Ascending aorta (tissue), 2 donors: ENCODE results near the gene PLEKHG5. TPM values are rescaled to one million over a fixed set of nuclear protein-coding genes. Genes with fewer than 3 reads are reported as not detected.

Experiments used
- DNase-seq, 2 donors: peaks; one replicate each; pipeline ENCODE4 v3.0.0-alpha.2; 2019; ENCODE audit warnings: low spot score in 2 of 2
- H3K27ac ChIP-seq, 2 donors: fragments of 200-600 bp; sonication (generic); one replicate each; pipeline ENCODE4 v1.5.1; 2016 to 2017; ENCODE audit warnings: mild to moderate bottlenecking in 1 of 2
- H3K27me3 ChIP-seq: fragments of 200-600 bp; sonication (generic); one replicate; pipeline ENCODE4 v1.5.1; 2017
- H3K36me3 ChIP-seq, 2 donors: fragments of 200-600 bp; sonication (generic); one replicate each; pipeline ENCODE4 v1.5.1; 2016
- H3K4me1 ChIP-seq, 2 donors: fragments of 200-600 bp; sonication (generic); one replicate each; pipeline ENCODE4 v1.5.1; 2016 to 2017; ENCODE audit warnings: mild to moderate bottlenecking in 1 of 2
- H3K4me3 ChIP-seq, 2 donors: fragments of 200-600 bp; sonication (generic); one replicate each; pipeline ENCODE4 v1.5.1; 2016 to 2017; ENCODE audit warnings: mild to moderate bottlenecking in 1 of 2
- H3K9me3 ChIP-seq, 2 donors: fragments of 200-600 bp; sonication (generic); one replicate each; pipeline ENCODE4 v1.5.1; 2016
- intact Hi-C: fragments of 100-400 bp; cut with DNase I; formaldehyde crosslinking; loops from one replicate; pipeline ENCODE4 v1.15.1; 2023
- total RNA-seq: library from RNA; depleted of rRNA; stranded (reverse); fragments of >200 nt; gene quantifications from one replicate; pipeline ENCODE4 v1.1.0, GENCODE V29; 2016
- TF ChIP-seq, protein P1 (sequence below), 3 experiments: fragments of 200-600 bp in 2 of 3; fragments of 450-650 bp in 1 of 3; sonication (generic) in 2 of 3; IDR thresholded peaks; one replicate each; pipeline ENCODE4 v1.5.1; 2016 to 2019; ENCODE audit warnings: antibody characterized with exemption in 3 of 3, mild to moderate bottlenecking in 1 of 3, moderate library complexity in 1 of 3

The PLEKHG5 gene
- total RNA-seq, 1 donor from 2014 or later: 11.4 TPM

DNA sequence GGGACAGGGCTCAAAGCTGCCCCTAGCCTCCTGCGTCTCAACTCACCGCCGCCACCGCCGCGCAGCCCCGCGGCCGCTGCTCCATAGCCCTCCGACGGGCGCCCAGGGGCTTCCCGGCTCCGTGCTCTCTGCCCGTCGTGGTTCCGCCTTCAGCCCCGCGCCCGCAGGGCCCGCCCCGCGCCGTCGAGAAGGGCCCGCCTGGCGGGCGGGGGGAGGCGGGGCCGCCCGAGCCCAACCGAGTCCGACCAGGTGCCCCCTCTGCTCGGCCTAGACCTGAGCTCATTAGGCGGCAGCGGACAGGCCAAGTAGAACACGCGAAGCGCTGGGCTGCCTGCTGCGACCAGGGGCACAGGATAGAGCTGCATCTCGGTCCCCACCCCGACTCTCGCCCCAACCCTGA is 25.4 kb downstream of the PLEKHG5 start, which contains the start of gene TNFRSF25:
Gene TNFRSF25, minus strand, starts transcription at position 151 of the 400 bp plus-strand sequence. Its CDS starts 66 bp downstream, at position 85.
- intact Hi-C loops: no loop called here
- Histone ChIP-seq H3K9me3 (no peaks in the 10 kb centered on the region), H3K4me1 (no peaks in the 10 kb centered on the region), H3K27me3 (no peaks in the 10 kb centered on the region), H3K4me3 (peak within 1 kb of the TSS in 1 of 2 donors; percentile 32), H3K27ac (no peak within 1 kb of the TSS), H3K36me3 (peaks cover 16 to 55% of the 10 kb centered on the region in 2 donors)
- TF ChIP-seq, protein P1, sequence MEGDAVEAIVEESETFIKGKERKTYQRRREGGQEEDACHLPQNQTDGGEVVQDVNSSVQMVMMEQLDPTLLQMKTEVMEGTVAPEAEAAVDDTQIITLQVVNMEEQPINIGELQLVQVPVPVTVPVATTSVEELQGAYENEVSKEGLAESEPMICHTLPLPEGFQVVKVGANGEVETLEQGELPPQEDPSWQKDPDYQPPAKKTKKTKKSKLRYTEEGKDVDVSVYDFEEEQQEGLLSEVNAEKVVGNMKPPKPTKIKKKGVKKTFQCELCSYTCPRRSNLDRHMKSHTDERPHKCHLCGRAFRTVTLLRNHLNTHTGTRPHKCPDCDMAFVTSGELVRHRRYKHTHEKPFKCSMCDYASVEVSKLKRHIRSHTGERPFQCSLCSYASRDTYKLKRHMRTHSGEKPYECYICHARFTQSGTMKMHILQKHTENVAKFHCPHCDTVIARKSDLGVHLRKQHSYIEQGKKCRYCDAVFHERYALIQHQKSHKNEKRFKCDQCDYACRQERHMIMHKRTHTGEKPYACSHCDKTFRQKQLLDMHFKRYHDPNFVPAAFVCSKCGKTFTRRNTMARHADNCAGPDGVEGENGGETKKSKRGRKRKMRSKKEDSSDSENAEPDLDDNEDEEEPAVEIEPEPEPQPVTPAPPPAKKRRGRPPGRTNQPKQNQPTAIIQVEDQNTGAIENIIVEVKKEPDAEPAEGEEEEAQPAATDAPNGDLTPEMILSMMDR (IDR thresholded peaks at IDR 0.05): no peak
- DNase-seq: no peak

DNA sequence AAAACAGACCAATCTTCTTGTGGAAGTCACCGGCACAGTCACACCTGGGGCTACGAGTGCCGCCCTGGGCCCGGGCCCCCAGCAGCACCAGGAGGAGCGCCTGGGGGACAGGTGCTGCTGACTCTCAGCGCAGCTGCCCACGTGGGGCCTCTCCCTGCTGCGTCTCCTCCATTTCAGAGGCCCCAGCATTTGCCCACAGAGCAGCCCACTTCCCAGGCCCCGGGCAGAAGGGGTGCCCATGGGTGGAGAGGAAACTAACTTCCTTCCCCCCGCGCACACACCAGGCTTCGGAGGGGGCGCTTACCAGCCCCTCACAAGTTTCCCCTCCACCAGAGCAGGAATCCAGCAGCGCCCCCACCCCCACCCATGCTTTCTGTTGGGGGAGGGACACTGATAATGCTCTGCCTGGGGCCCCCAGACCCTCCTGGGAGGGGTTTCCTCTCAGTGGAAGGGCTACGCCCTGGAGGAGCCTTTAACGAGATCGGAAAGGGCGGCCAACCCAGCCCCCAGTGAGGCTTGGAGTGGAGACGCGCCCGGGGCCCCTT is 25.9 kb downstream of the PLEKHG5 start:
- no peak for DNase-seq
- Histone ChIP-seq H3K36me3 (peaks cover 11 to 50% of the 10 kb centered on the region in 2 donors), H3K4me1 (no peaks in the 10 kb centered on the region), H3K27ac (no peak overlapping the region), H3K4me3 (peak overlapping the region in 1 of 2 donors; percentile 32), H3K9me3 (no peaks in the 10 kb centered on the region), H3K27me3 (no peaks in the 10 kb centered on the region)
- TF ChIP-seq, protein P1 (IDR thresholded peaks at IDR 0.05): no peak
- intact Hi-C loops: no loop called here

DNA sequence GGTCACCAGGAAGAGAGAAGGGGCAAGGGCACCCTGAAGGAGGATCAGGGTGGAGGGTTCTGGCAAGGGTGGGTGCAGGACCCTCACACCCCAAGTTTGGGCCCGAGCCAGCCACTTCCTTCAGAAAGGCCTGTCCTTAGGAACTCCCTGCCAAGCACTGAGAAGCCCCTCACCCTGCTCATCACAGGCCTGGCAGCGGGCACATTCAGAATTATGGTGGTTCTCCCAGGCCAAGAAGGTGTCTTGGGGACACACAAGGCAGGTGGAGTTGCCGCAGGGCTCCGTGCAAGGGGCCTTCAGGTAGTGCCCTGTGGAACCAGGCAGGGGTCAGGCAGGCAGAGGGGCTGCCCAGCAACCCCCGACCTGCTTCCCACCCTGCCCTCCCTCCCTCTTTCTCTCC is 26.6 kb downstream of the PLEKHG5 start:
- no peak for DNase-seq
- intact Hi-C loops: no loop called here
- Histone ChIP-seq H3K9me3 (no peaks in the 10 kb centered on the region), H3K27ac (no peak overlapping the region), H3K4me3 (no peak overlapping the region), H3K4me1 (no peaks in the 10 kb centered on the region), H3K27me3 (no peaks in the 10 kb centered on the region), H3K36me3 (peaks cover 4 to 44% of the 10 kb centered on the region in 2 donors)
- TF ChIP-seq, protein P1 (IDR thresholded peaks at IDR 0.05): no peak

DNA sequence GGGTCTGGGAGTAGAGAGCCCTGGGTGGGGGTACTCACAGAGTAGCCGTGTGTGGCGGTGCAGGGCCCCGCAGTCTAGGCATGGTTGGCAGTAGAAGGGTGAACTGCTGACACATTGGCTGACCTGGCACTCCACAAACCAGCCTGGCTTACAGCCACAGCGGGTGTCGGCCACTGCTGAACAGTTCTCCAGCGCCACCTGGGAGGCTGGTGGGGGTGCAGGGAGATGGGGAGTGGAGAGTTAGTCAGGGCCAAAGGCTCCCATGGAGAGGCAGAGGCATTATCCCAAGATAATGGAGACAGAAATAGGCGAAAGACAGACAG is 27.0 kb downstream of the PLEKHG5 start:
- intact Hi-C loops: no loop called here
- no peak for DNase-seq
- H3K27ac ChIP-seq: no peak overlapping the region
- no peaks in the 10 kb centered on the region for H3K9me3 ChIP-seq
- H3K4me3 ChIP-seq: no peak overlapping the region
- H3K27me3 ChIP-seq: no peaks in the 10 kb centered on the region
- TF ChIP-seq, protein P1 (IDR thresholded peaks at IDR 0.05): no peak
- peaks cover 3 to 39% of the 10 kb centered on the region in 2 donors for H3K36me3 ChIP-seq
- H3K4me1 ChIP-seq: no peaks in the 10 kb centered on the region

DNA sequence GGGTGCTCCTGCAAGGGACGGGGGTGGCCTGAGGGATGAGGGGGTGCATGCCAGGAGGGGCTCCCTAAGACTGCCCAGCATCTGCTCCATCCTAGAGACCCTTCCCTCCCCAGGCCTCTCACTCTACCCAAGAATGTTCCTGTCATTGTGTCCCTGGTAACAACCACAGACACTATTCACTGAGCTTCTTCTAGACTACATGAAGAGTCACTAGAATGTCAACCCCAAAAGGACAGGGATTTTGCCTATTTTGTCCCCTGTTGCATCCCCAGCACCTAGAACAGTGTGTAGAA is 28.4 kb downstream of the PLEKHG5 start:
- no peak for DNase-seq
- intact Hi-C loops: no loop called here
- TF ChIP-seq, protein P1 (IDR thresholded peaks at IDR 0.05): no peak
- Histone ChIP-seq H3K4me1 (no peaks in the 10 kb centered on the region), H3K27ac (no peak overlapping the region), H3K27me3 (no peaks in the 10 kb centered on the region), H3K9me3 (no peaks in the 10 kb centered on the region), H3K4me3 (no peak overlapping the region), H3K36me3 (peaks cover 0 to 25% of the 10 kb centered on the region in 2 donors)
